Smooth muscle cell (in vitro differentiated cells): ENCODE results near the gene EGFL7. TPM values are rescaled to one million over a fixed set of nuclear protein-coding genes. Genes with fewer than 3 reads are reported as not detected.

Experiments
- DNase-seq: peaks from one replicate; lab custom pipeline; 2025; ENCODE audit not compliant: unreplicated experiment; lab: John Stamatoyannopoulos, UW
- H2AFZ ChIP-seq: fragments of 200-600 bp; sonication (generic); 2 replicates; pipeline ENCODE4 v1.6.0; 2016; ENCODE audit warnings: antibody characterized with exemption, low read depth, mild to moderate bottlenecking
- H3F3A ChIP-seq: fragments of 200-600 bp; sonication (generic); 2 replicates; pipeline ENCODE4 v1.6.0; 2017; ENCODE audit warnings: antibody characterized with exemption, low read depth
- H3K27ac ChIP-seq: fragments of 200-600 bp; sonication (generic); 2 replicates; pipeline ENCODE4 v1.5.1; 2016; ENCODE audit warnings: low read depth, mild to moderate bottlenecking
- H3K27me3 ChIP-seq: fragments of 200-600 bp; sonication (generic); 2 replicates; pipeline ENCODE4 v1.6.1; 2016; ENCODE audit warnings: low read depth, mild to moderate bottlenecking
- H3K36me3 ChIP-seq: fragments of 200-600 bp; sonication (generic); 2 replicates; pipeline ENCODE4 v1.5.1; 2016; ENCODE audit warnings: low read depth
- H3K4me1 ChIP-seq: fragments of 200-600 bp; sonication (generic); 2 replicates; pipeline ENCODE4 v1.5.1; 2016; ENCODE audit warnings: low read depth
- H3K4me2 ChIP-seq: fragments of 200-600 bp; sonication (generic); 2 replicates; pipeline ENCODE4 v1.6.0; 2016; ENCODE audit warnings: mild to moderate bottlenecking
- H3K4me3 ChIP-seq: fragments of 200-600 bp; sonication (generic); 2 replicates; pipeline ENCODE4 v1.5.1; 2016; ENCODE audit warnings: mild to moderate bottlenecking
- H3K79me2 ChIP-seq: fragments of 200-600 bp; sonication (generic); 2 replicates; pipeline ENCODE4 v1.6.0; 2016; ENCODE audit warnings: low read depth, mild to moderate bottlenecking
- H3K9ac ChIP-seq: fragments of 200-600 bp; sonication (generic); 2 replicates; pipeline ENCODE4 v1.6.0; 2016; ENCODE audit warnings: low read depth
- H3K9me3 ChIP-seq: fragments of 200-600 bp; sonication (generic); replicated peaks from 2 replicates; pipeline ENCODE4 v1.5.1; 2016; ENCODE audit warnings: low read depth
- H4K20me1 ChIP-seq: fragments of 200-600 bp; sonication (generic); 2 replicates; pipeline ENCODE4 v1.6.0; 2016; ENCODE audit warnings: low read depth
- WGBS: methylation state at CpG from one replicate; pipeline ENCODE4 v1.1.7; 2016; ENCODE audit warnings: low lambda C conversion rate; 5-methylcytosine and 5-hydroxymethylcytosine counted together
- polyA plus RNA-seq: library from polyadenylated mRNA; unstranded; fragments of >200 nt; fragmentation: Nextera tagmentation; extraction: Ambion mirVana; gene quantifications from 2 replicates; pipeline ENCODE4 v1.2.1, GENCODE V29; 2016
- total RNA-seq: library from RNA; depleted of rRNA; stranded (reverse); fragments of >200 nt; gene quantifications from 2 replicates; pipeline ENCODE4 v1.2.3, GENCODE V29; 2014
- TF ChIP-seq, protein P1 (sequence below): fragments of 200-600 bp; sonication (generic); IDR thresholded peaks from 2 replicates; pipeline ENCODE4 v1.5.1; 2017; ENCODE audit warnings: borderline replicate concordance, mild to moderate bottlenecking, antibody characterized with exemption; ENCODE audit not compliant: insufficient read depth, poor library complexity, severe bottlenecking

The EGFL7 gene
- total and polyA plus RNA-seq, 2 experiments from 2014 or later: 61.8 to 239 TPM

DNA sequence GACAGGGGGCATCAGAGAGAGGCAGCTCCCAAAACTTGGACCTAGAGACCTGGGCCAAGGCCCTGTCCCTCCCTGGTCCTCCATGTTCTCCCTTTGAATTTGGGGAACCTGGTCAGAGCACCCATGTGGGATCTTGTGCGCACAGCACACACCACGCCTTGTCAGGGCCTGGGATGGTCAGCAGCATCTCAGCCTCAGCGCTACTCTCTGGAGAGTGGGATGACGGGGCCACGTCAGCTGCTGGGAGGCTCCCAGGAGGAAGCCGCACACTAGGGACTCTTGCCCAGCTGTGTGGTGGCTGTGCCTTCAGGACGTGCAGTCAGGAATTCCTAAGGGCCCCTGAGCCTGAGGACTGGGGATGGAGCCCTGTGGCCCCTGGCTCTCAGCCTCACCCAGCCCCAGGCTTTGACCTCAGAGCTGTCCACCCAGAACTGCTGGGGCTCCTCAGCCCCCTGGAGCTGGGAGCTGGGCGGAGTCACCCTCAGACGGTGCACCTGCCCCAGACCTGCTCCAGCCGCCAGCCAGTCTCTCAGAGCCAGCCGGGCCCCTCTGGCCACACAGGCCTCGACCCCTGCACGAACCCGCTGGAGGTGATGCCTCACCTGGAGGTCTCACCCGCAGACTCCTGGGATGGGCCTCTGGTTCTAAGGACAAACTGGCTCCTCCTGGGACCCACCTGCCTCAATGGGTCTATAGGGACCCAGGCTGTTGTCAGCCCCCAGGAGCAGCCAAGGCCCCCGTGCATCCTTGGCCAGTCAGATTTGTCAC, 38.3 kb upstream of the EGFL7 start:
- Histone ChIP-seq H2AFZ (no peak overlapping the region), H3K27ac (no peak overlapping the region), H3K36me3 (no peaks in the 10 kb centered on the region), H3F3A (no peaks in the 10 kb centered on the region), H3K27me3 (no peaks in the 10 kb centered on the region), H4K20me1 (no peaks in the 10 kb centered on the region), H3K4me2 (no peak overlapping the region), H3K4me1 (peaks cover 2% of the 10 kb centered on the region), H3K9me3 (no peaks in the 10 kb centered on the region), H3K79me2 (no peaks in the 10 kb centered on the region), H3K9ac (no peak overlapping the region), H3K4me3 (no peak overlapping the region)
- no peak for DNase-seq
- TF ChIP-seq, protein P1, sequence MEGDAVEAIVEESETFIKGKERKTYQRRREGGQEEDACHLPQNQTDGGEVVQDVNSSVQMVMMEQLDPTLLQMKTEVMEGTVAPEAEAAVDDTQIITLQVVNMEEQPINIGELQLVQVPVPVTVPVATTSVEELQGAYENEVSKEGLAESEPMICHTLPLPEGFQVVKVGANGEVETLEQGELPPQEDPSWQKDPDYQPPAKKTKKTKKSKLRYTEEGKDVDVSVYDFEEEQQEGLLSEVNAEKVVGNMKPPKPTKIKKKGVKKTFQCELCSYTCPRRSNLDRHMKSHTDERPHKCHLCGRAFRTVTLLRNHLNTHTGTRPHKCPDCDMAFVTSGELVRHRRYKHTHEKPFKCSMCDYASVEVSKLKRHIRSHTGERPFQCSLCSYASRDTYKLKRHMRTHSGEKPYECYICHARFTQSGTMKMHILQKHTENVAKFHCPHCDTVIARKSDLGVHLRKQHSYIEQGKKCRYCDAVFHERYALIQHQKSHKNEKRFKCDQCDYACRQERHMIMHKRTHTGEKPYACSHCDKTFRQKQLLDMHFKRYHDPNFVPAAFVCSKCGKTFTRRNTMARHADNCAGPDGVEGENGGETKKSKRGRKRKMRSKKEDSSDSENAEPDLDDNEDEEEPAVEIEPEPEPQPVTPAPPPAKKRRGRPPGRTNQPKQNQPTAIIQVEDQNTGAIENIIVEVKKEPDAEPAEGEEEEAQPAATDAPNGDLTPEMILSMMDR: no peak
- 84% methylated on average over 15 of the region's 16 CpGs for whole genome bisulfite sequencing

DNA sequence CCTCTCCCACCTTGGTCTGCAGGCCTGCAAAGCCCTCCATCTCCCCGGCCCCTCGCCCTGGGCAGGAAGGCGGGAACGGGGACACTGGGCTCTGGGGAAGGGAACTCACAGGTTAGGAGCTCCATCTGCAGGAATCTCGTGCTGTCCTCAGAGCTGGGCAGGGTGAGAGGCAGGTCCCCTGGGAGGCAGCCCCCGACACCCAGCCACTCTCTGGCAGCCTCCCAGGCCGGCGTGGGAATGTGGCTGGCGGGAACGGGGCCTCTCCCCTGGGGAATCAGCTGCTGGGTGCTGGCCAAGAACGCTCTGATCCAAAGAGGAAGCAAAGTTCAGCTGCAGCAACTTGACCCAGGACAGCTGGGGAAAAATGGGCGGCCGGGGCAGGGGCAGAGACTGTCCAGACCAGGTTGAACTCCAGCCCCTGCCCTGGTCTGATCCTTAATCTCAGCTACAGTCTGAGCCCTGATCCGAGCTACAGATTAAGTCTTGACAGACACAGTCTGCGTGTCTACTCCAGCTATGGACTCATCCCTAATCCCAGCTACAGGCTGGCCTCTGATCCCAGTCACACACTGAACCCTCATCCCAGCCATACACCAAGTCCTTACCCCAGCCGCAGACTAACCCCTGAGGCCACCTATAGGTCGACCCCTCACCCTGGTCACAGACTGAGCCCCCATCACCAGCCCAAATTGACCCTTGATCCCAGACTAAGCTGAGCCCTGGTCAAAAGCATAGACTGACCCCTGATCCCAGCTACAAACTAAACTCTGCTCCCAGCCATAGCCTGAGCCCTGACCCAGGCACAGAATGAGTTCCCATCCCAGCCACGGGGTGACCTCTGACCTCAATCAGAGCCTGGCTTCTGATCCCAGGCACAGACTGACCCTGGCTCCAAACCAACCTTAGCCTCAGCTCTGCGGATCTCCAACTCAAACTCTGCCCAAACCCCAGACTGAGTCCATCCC, 37.3 kb upstream of the EGFL7 start:
- Histone ChIP-seq H3K36me3 (no peaks in the 10 kb centered on the region), H2AFZ (no peak overlapping the region), H3K4me2 (peak overlapping the region; percentile 2), H3K79me2 (no peaks in the 10 kb centered on the region), H3K9ac (no peak overlapping the region), H3K9me3 (no peaks in the 10 kb centered on the region), H3K4me3 (no peak overlapping the region), H3K4me1 (peaks cover 2% of the 10 kb centered on the region), H3K27ac (no peak overlapping the region), H3K27me3 (no peaks in the 10 kb centered on the region), H3F3A (no peaks in the 10 kb centered on the region), H4K20me1 (no peaks in the 10 kb centered on the region)
- TF ChIP-seq, protein P1: peak; percentile 36
- no peak for DNase-seq
- WGBS: 52% methylated on average over 19 of the region's 19 CpGs

DNA sequence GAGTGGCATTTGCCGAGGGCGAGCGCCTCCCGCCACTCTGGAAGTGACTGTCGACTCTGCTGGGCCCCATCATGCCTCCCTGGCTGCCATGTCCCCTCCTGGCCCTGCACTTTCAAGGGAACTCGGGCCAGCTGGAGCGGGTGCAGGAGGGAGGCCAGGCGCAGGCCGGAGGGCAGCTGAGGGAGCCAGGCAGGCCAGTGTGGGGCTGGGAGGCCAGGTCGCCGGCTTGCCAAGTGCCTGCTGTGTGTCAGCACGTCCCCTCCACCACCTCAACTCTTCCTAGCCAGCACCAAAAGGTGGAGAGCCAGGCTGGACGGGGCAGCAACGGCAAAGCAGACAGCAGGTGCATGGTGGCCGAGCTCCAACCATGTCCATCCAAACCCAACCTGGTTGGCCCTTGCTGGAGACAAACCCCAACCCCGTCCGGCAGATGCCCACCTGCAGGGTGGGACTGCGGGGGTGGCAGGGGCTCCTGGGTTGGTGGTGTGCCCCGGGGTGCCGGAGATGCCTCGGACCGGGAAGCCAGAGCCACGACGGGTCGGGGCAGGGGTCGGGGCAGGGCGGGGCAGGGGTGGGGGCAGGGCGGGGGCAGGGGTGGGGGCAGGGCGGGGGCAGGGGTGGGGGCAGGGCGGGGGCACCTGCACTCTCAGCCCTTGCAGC, 36.5 kb upstream of the EGFL7 start:
- no peak overlapping the region for H3K9ac ChIP-seq
- no peaks in the 10 kb centered on the region for H4K20me1 ChIP-seq
- no peaks in the 10 kb centered on the region for H3K9me3 ChIP-seq
- H3K79me2 ChIP-seq: no peaks in the 10 kb centered on the region
- no peaks in the 10 kb centered on the region for H3K27me3 ChIP-seq
- no peaks in the 10 kb centered on the region for H3F3A ChIP-seq
- DNase-seq: no peak
- TF ChIP-seq, protein P1: no peak
- no peak overlapping the region for H3K27ac ChIP-seq
- H3K4me2 ChIP-seq: no peak overlapping the region
- H3K36me3 ChIP-seq: no peaks in the 10 kb centered on the region
- no peak overlapping the region for H3K4me3 ChIP-seq
- peaks cover 2% of the 10 kb centered on the region for H3K4me1 ChIP-seq
- no peak overlapping the region for H2AFZ ChIP-seq
- 91% methylated on average over 17 of the region's 30 CpGs for WGBS
